ENCODE measurements around the gene PKD2.

Gene PKD2

DNA sequence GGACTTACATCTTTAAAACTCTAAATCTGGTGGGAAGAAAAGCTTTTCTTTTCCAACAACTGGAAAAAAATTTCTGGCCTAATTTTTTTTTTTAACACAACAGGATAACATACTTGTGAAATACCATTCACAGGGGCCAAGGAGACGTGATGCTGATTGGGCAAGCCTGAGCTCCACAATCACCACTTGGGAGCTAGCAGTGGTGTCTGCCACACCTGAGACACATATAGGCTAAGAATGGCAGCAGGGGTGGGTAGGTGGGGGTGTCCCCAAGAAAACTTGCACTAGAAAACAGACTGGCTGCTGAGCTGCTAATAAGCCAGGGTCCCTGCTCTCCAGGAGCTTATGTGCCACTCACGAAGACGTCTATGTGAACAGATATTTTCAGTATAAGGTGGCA, 5.6 kb upstream of the PKD2 start:
- TF ChIP-seq, protein P1, sequence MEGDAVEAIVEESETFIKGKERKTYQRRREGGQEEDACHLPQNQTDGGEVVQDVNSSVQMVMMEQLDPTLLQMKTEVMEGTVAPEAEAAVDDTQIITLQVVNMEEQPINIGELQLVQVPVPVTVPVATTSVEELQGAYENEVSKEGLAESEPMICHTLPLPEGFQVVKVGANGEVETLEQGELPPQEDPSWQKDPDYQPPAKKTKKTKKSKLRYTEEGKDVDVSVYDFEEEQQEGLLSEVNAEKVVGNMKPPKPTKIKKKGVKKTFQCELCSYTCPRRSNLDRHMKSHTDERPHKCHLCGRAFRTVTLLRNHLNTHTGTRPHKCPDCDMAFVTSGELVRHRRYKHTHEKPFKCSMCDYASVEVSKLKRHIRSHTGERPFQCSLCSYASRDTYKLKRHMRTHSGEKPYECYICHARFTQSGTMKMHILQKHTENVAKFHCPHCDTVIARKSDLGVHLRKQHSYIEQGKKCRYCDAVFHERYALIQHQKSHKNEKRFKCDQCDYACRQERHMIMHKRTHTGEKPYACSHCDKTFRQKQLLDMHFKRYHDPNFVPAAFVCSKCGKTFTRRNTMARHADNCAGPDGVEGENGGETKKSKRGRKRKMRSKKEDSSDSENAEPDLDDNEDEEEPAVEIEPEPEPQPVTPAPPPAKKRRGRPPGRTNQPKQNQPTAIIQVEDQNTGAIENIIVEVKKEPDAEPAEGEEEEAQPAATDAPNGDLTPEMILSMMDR (IDR thresholded peaks at IDR 0.05; ENCODE audit: insufficient read depth, low read length, missing control alignments) = no peak
- DNase-seq (ENCODE audit: low read depth, low spot score) = no peak
- ChIA-PET CTCF (interaction anchor here (0.7 to 2.0 kb wide), 7 partner anchors 10 to 210 kb away, joined by 3 to 9 read pairs (median 5); no protein-coding TSS in a partner anchor), POLR2A (no interaction called here)
- H3K4me3 ChIP-seq (ENCODE audit: low read depth, low read length) = no peak overlapping the region

DNA sequence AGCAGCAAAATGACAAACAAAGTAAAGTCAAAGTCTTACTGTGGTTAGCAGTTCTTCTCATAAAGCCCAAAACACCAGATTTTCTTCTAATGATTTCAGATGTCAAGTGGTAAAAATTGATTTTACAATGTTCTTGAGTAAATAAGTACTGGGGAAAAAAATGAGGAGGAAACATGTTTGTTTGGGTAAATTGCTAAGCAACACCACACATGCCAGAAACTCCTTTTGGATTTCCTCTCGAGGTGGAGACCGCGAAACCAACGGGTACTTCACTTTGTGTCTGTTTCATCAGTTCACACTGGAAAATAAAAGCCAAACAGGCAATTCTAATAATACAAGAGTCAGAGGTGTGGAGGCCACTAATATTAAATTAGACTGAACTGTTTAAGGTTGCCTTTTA, 4.6 kb upstream of the PKD2 start:
- TF ChIP-seq, protein P1 (IDR thresholded peaks at IDR 0.05; ENCODE audit: insufficient read depth, low read length, missing control alignments) = no peak
- ChIA-PET POLR2A (no interaction called here), CTCF (interaction anchor here (1.0 to 1.6 kb wide), 2 partner anchors 150 to 209 kb away, joined by 3 to 9 read pairs; no protein-coding TSS in a partner anchor)
- H3K4me3 ChIP-seq (ENCODE audit: low read depth, low read length) = no peak overlapping the region
- DNase-seq (ENCODE audit: low read depth, low spot score) = no peak

DNA sequence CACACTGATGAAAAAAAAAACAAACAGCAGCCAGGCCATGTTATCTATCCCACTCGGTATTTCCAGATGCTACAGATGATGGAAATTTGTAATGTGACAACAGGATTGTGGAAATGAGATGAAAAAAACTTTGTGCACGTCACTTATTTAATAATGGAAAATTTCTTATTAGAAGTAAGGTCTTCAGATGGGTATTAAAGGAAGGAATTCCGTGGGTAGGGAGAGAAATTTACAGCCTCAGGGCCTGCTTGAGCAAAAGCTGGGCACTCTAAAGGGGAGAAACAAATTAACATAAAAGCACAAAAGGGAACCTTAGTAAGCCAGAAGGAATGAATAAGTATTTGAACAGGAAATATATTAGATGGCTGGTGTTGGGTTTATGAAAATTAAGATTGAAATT, 4.2 kb upstream of the PKD2 start:
- DNase-seq (ENCODE audit: low read depth, low spot score) = no peak
- TF ChIP-seq, protein P1 (IDR thresholded peaks at IDR 0.05; ENCODE audit: insufficient read depth, low read length, missing control alignments) = no peak
- ChIA-PET POLR2A (no interaction called here), CTCF (interaction anchor here (1.1 to 3.7 kb wide), 3 partner anchors 17 to 30 kb away, joined by 4 to 17 read pairs (median 5); no protein-coding TSS in a partner anchor)
- no peak overlapping the region for H3K4me3 ChIP-seq (ENCODE audit: low read depth, low read length)

DNA sequence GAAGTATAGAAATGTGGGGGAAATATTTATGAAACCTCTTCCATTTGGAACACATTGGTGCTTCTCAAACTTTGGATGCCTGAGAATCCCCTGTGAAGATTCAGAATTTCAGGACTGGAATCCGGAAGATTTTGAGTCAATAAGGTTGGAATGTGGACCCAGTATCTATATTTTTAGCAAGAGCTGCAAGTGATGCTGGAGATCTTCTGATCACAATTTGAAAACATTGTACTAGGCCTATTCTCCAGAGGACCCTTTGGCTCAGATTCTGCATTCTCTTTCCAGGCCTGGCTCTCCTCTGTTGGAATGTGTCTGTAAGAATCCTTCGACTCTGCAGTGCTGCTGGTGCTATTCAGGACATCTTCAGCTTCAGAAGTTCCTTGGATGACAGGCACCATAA, 2.4 kb upstream of the PKD2 start:
- no peak overlapping the region for H3K4me3 ChIP-seq (ENCODE audit: low read depth, low read length)
- TF ChIP-seq, protein P1 (IDR thresholded peaks at IDR 0.05; ENCODE audit: insufficient read depth, low read length, missing control alignments) = no peak
- DNase-seq (ENCODE audit: low read depth, low spot score) = peak; percentile 82
- POLR2A ChIA-PET = no interaction called here
- CTCF ChIA-PET = interaction anchor here (0.8 to 3.7 kb wide), 4 partner anchors 24 to 153 kb away, joined by 3 to 17 read pairs (median 8); no protein-coding TSS in a partner anchor

DNA sequence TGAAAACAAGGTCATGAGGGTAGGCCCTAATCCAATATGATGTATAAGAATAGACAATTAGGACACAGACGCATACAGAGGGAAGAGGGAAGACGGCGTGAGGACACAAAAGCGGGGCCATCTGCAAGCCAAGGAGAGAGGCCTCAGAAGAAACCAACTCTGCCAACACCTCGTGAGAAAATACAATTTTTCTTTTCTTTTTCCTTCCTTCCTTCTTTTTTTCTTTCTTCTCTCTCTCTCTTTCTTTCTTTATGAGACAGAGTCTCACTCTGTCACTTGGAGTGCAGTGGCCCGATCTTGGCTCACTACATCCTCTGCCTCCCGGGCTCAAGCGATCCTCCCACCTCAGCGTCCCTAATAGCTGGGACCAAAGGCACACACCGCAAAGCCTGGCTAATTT, 1.5 kb upstream of the PKD2 start:
- H3K4me3 ChIP-seq (ENCODE audit: low read depth, low read length) = no peak overlapping the region
- TF ChIP-seq, protein P1 (IDR thresholded peaks at IDR 0.05; ENCODE audit: insufficient read depth, low read length, missing control alignments) = no peak
- DNase-seq (ENCODE audit: low read depth, low spot score) = no peak
- CTCF ChIA-PET = interaction anchor here (0.8 to 3.7 kb wide), 4 partner anchors 25 to 154 kb away, joined by 5 to 17 read pairs (median 8); no protein-coding TSS in a partner anchor
- POLR2A ChIA-PET = no interaction called here

DNA sequence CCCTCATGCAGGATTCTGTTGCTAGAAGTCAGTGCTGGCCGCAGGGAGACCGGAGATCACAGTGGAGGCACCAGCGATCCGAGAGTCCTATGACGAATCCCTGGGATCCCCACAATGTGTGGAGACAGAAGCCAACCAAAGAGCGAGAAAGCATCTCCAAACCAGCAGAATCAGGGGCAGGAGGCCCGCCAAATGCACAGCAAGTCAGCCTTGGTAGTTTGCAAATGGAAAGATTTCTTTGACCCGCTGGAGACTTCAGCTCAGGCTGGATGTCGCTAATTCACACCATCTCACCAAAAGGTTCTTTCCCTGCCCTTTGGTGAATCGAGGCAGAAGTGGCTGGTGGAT, 505 bp upstream of the PKD2 start:
- TF ChIP-seq, protein P1 (IDR thresholded peaks at IDR 0.05; ENCODE audit: insufficient read depth, low read length, missing control alignments) = no peak
- POLR2A ChIA-PET = no interaction called here
- no peak for DNase-seq (ENCODE audit: low read depth, low spot score)
- CTCF ChIA-PET = interaction anchor here (3.7 kb wide), 1 partner anchor 34 kb away, joined by 17 read pairs; no protein-coding TSS in a partner anchor
- H3K4me3 ChIP-seq (ENCODE audit: low read depth, low read length) = peak overlapping the region; percentile 78

Measured in AG04449 (cell line).